K562 (cell line): ENCODE measurements around the gene SLC46A3. TPM values are rescaled to one million over a fixed set of nuclear protein-coding genes. Genes with fewer than 3 reads are reported as not detected.
A peak's percentile ranks its signal among the peaks of the same experiment; 100 is the strongest.

Source experiments
- DNMT1 ChIP-seq: fragments of 450-650 bp; IDR thresholded peaks from 2 replicates; pipeline ENCODE4 v1.6.1; 2016; ENCODE audit warnings: antibody characterized with exemption, mild to moderate bottlenecking
- GATAD2A ChIP-seq: fragments of 450-650 bp; IDR thresholded peaks from 2 replicates; pipeline ENCODE4 v1.6.1; 2017
- HMG20B ChIP-seq: fragments of 250-450 bp; sonication (Bioruptor Pico); IDR thresholded peaks from 2 replicates; pipeline ENCODE4 v1.5.0; 2021; ENCODE audit warnings: mild to moderate bottlenecking
- LARP7 ChIP-seq: fragments of 450-650 bp; IDR thresholded peaks from 2 replicates; pipeline ENCODE4 v1.6.1; 2016
- MTF1 ChIP-seq: fragments of 250-450 bp; sonication (Bioruptor Pico); IDR thresholded peaks from 2 replicates; pipeline ENCODE4 v1.9.0; 2021; ENCODE audit warnings: moderate library complexity, mild to moderate bottlenecking, inconsistent platforms, borderline replicate concordance
- RB1 ChIP-seq: fragments of 450-650 bp; IDR thresholded peaks from 2 replicates; pipeline ENCODE4 v1.6.1; 2017; ENCODE audit warnings: low read depth, mild to moderate bottlenecking
- RCOR1 ChIP-seq, 2 experiments: IDR thresholded peaks; 2 replicates each; pipeline ENCODE4 v1.6.1; 2012; ENCODE audit warnings: low read depth in 2 of 2, low read length in 2 of 2, borderline replicate concordance in 1 of 2, improper control_type of control experiment in 1 of 2
- RNF2 ChIP-seq: sonication (generic); IDR thresholded peaks from 2 replicates; pipeline ENCODE4 v1.6.1; 2016
- SP2 ChIP-seq: IDR thresholded peaks from 2 replicates; pipeline ENCODE4 v1.6.1; 2011; ENCODE audit warnings: mild to moderate bottlenecking, low read depth, low read length, moderate library complexity; ENCODE audit not compliant: poor library complexity, severe bottlenecking; ENCODE audit errors: extremely low read depth
- THAP7 ChIP-seq: fragments of 250-450 bp; sonication (Bioruptor Pico); IDR thresholded peaks from 2 replicates; pipeline ENCODE4 v1.5.0; 2021
- TRIM25 ChIP-seq: fragments of 450-650 bp; IDR thresholded peaks from 2 replicates; pipeline ENCODE4 v1.7.0; 2016; ENCODE audit warnings: borderline replicate concordance
- XRCC5 ChIP-seq: fragments of 200-400 bp; formaldehyde crosslinking; IDR thresholded peaks from 2 replicates; pipeline ENCODE4 v1.6.1; 2017; ENCODE audit warnings: low read depth, mild to moderate bottlenecking, low read length
- YBX1 ChIP-seq: fragments of 450-650 bp; IDR thresholded peaks from 2 replicates; pipeline ENCODE4 v1.7.1; 2016; ENCODE audit warnings: mild to moderate bottlenecking
- ZNF133 ChIP-seq: fragments of 250-450 bp; sonication (Bioruptor Pico); IDR thresholded peaks from 2 replicates; pipeline ENCODE4 v1.4.0; 2020; ENCODE audit warnings: mild to moderate bottlenecking
- ZNF212 ChIP-seq: fragments of 450-650 bp; formaldehyde crosslinking; IDR thresholded peaks from 2 replicates; pipeline ENCODE4 v1.4.0; 2020; ENCODE audit warnings: mild to moderate bottlenecking
- ZNF274 ChIP-seq: IDR thresholded peaks from 2 replicates; pipeline ENCODE4 v1.6.1; 2011; ENCODE audit warnings: low read depth, mild to moderate bottlenecking, low read length, moderate library complexity, borderline replicate concordance
- ZNF398 ChIP-seq: fragments of 250-450 bp; sonication (Bioruptor Pico); IDR thresholded peaks from 2 replicates; pipeline ENCODE4 v1.8.0; 2021; ENCODE audit warnings: moderate library complexity, mild to moderate bottlenecking, inconsistent platforms
- ZNF79 ChIP-seq: fragments of 250-450 bp; sonication (Bioruptor Pico); IDR thresholded peaks from 2 replicates; pipeline ENCODE4 v1.4.0; 2020; ENCODE audit warnings: low read depth, mild to moderate bottlenecking, moderate library complexity
- polyA plus RNA-seq, 8 experiments: library from polyadenylated mRNA; depleted of rRNA in 4 of 8; stranded (reverse) in 5 of 8; unstranded in 3 of 8; fragments of >200 nt; fragmentation: Nextera tagmentation in 2 of 8; fragmentation: Illumina TruSeq in 1 of 8; extraction: Ambion mirVana in 2 of 8; extraction: Trizol in 1 of 8; gene quantifications; 2 replicates each; pipeline versions ENCODE4 v1.2.1 to v1.2.3, GENCODE V29; 2011 to 2014; ENCODE audit warnings: inconsistent platforms in 1 of 8, missing spikeins in 1 of 8
- total RNA-seq, 7 experiments: library from RNA; depleted of rRNA in 6 of 7; stranded (reverse); fragments of >200 nt in 6 of 7; fragmentation: Illumina TruSeq in 2 of 7; extraction: Trizol in 2 of 7; gene quantifications; 2 replicates each; pipeline versions ENCODE4 v1.2.1 to v1.2.3, GENCODE V29; 2011 to 2021; ENCODE audit warnings: low replicate concordance in 1 of 7
- TF ChIP-seq, protein P1 (sequence below): IDR thresholded peaks from 3 replicates; pipeline ENCODE4 v1.6.1; 2011; ENCODE audit warnings: borderline replicate concordance, mild to moderate bottlenecking; ENCODE audit not compliant: insufficient read length, insufficient read depth
- TF ChIP-seq, protein P2 (sequence below): fragments of 250-450 bp; sonication (Bioruptor Pico); IDR thresholded peaks from 2 replicates; pipeline ENCODE4 v1.4.0; 2020; ENCODE audit warnings: borderline replicate concordance

SLC46A3 gene
- total and polyA plus RNA-seq, 9 of the 15 experiments (the other 6 are each of a cell fraction or from before 2014, with no cell fraction given), result 0.14 to 1.2 (median 0.51) TPM

- TF ChIP-seq XRCC5 (no peak), ZNF398 (CRISPR knock-in tag) (no peak), THAP7 (CRISPR knock-in tag) (no peak; the same call in 1 of the 2 replicates), RB1 (0 out of 2 replicates have a peak, but pooled peaks have one; percentile 74), SP2 (no peak), RCOR1 (IDR thresholded peaks at IDR 0.05; ENCODE audit: borderline replicate concordance in 1 of 2, low read depth in 2 of 2, low read length in 2 of 2) (no peak), YBX1 (no peak), HMG20B (CRISPR knock-in tag) (no peak), ZNF133 (CRISPR knock-in tag) (no peak), DNMT1 (no peak), RNF2 (0 out of 2 replicates have a peak, but pooled peaks have one; percentile 11), TRIM25 (no peak), ZNF79 (CRISPR knock-in tag) (no peak), MTF1 (CRISPR knock-in tag) (no peak), ZNF212 (CRISPR knock-in tag) (no peak), ZNF274 (no peak), GATAD2A (no peak), LARP7 (no peak)
- TF ChIP-seq, protein P1, sequence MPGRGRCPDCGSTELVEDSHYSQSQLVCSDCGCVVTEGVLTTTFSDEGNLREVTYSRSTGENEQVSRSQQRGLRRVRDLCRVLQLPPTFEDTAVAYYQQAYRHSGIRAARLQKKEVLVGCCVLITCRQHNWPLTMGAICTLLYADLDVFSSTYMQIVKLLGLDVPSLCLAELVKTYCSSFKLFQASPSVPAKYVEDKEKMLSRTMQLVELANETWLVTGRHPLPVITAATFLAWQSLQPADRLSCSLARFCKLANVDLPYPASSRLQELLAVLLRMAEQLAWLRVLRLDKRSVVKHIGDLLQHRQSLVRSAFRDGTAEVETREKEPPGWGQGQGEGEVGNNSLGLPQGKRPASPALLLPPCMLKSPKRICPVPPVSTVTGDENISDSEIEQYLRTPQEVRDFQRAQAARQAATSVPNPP, result no peak
- TF ChIP-seq, protein P2, sequence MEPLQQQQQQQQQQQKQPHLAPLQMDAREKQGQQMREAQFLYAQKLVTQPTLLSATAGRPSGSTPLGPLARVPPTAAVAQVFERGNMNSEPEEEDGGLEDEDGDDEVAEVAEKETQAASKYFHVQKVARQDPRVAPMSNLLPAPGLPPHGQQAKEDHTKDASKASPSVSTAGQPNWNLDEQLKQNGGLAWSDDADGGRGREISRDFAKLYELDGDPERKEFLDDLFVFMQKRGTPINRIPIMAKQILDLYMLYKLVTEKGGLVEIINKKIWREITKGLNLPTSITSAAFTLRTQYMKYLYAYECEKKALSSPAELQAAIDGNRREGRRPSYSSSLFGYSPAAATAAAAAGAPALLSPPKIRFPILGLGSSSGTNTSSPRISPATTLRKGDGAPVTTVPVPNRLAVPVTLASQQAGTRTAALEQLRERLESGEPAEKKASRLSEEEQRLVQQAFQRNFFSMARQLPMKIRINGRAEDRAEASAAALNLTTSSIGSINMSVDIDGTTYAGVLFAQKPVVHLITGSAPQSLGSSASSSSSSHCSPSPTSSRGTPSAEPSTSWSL (CRISPR knock-in tag), result no peak
Observed at GRCh38 chr13:28658796-28659620, 59.8 kb downstream of the SLC46A3 start, which contains the start of gene POMP (continued).
